Keratinocyte (primary cell): Measurements from ENCODE around the gene FCHO2. TPM values are rescaled to one million over a fixed set of nuclear protein-coding genes. Genes with fewer than 3 reads are reported as not detected.

ENCODE experiments used
- DNase-seq: peaks from one replicate; pipeline ENCODE4 v3.0.0-alpha.2; 2011; ENCODE audit warnings: low read depth, missing footprints, low spot score
- FAIRE-seq: peaks from 2 replicates; lab custom pipeline; 2011; peaks lifted over from hg19 to GRCh38; lab: Jason Lieb, UNC
- H2AFZ ChIP-seq: 2 replicates; pipeline ENCODE4 v1.6.0; 2012; ENCODE audit warnings: low read length, control low read depth, inconsistent platforms; ENCODE audit not compliant: control insufficient read depth
- H3K27ac ChIP-seq: 2 replicates; pipeline ENCODE4 v1.5.1; 2011; ENCODE audit warnings: low read length; ENCODE audit not compliant: control insufficient read depth, insufficient read depth
- H3K27me3 ChIP-seq: 3 replicates; pipeline ENCODE4 v1.6.0; 2011; ENCODE audit warnings: low read length; ENCODE audit not compliant: control insufficient read depth, insufficient read depth; ENCODE audit errors: extremely low read depth
- H3K36me3 ChIP-seq, 2 experiments: 2 replicates in 1 of 2; 3 replicates in 1 of 2; pipeline ENCODE4 v1.5.1; 2011; ENCODE audit warnings: low read length in 2 of 2, mild to moderate bottlenecking in 1 of 2; ENCODE audit not compliant: control insufficient read depth in 2 of 2, insufficient read depth in 2 of 2; ENCODE audit errors: extremely low read depth in 1 of 2
- H3K4me1 ChIP-seq: 3 replicates; pipeline ENCODE4 v1.5.1; 2011; ENCODE audit warnings: low read length; ENCODE audit not compliant: control insufficient read depth, insufficient read depth; ENCODE audit errors: extremely low read depth
- H3K4me2 ChIP-seq: 3 replicates; pipeline ENCODE4 v1.6.0; 2011; ENCODE audit warnings: low read depth, low read length; ENCODE audit not compliant: control insufficient read depth, insufficient read depth; ENCODE audit errors: extremely low read depth
- H3K4me3 ChIP-seq, 3 experiments: fragments of 200-600 bp in 1 of 3; sonication (generic) in 1 of 3; 2 replicates in 2 of 3; 3 replicates in 1 of 3; pipeline ENCODE4 v1.5.1; 2011 to 2016; ENCODE audit warnings: low read length in 3 of 3, mild to moderate bottlenecking in 3 of 3, control low read depth in 2 of 3, inconsistent platforms in 1 of 3, low read depth in 1 of 3, mixed read lengths in 1 of 3, mixed run types in 1 of 3, moderate library complexity in 1 of 3; ENCODE audit not compliant: control insufficient read depth in 2 of 3, insufficient read depth in 2 of 3; ENCODE audit errors: extremely low read depth in 1 of 3
- H3K79me2 ChIP-seq: 2 replicates; pipeline ENCODE4 v1.6.0; 2012; ENCODE audit warnings: low read length; ENCODE audit not compliant: control insufficient read depth, insufficient read depth
- H3K9ac ChIP-seq: 3 replicates; pipeline ENCODE4 v1.6.0; 2011; ENCODE audit warnings: low read length; ENCODE audit not compliant: control insufficient read depth, insufficient read depth; ENCODE audit errors: extremely low read depth
- H3K9me1 ChIP-seq: 3 replicates; pipeline ENCODE4 v1.6.0; 2011; ENCODE audit warnings: low read length; ENCODE audit not compliant: control insufficient read depth, insufficient read depth; ENCODE audit errors: extremely low read depth
- H3K9me3 ChIP-seq: 2 replicates; pipeline ENCODE4 v1.5.1; 2012; ENCODE audit warnings: low read depth, low read length; ENCODE audit not compliant: control insufficient read depth
- H4K20me1 ChIP-seq: 3 replicates; pipeline ENCODE4 v1.6.0; 2011; ENCODE audit warnings: low read length; ENCODE audit not compliant: control insufficient read depth, insufficient read depth; ENCODE audit errors: extremely low read depth
- EZH2 ChIP-seq: IDR thresholded peaks from one replicate; pipeline ENCODE4 v1.6.1; 2012; ENCODE audit warnings: inconsistent platforms, mild to moderate bottlenecking, low read length, moderate library complexity
- dilution Hi-C: fragments of 300-500 bp; cut with MboI; formaldehyde crosslinking; loops from one replicate; pipeline ENCODE4 v1.7.0; 2020; ENCODE audit warnings: low sequenced_read_pairs; ENCODE audit not compliant: extremely low pct_ligation_motif_present
- polyA plus RNA-seq, 5 experiments: library from polyadenylated mRNA; depleted of rRNA in 3 of 5; stranded (reverse) in 3 of 5; stranded (forward) in 1 of 5; unstranded in 1 of 5; fragments of >200 nt; gene quantifications; 1 replicate in 1 of 5; 2 replicates in 3 of 5; 3 replicates in 1 of 5; pipeline versions ENCODE4 v1.2.1 to v1.2.3, GENCODE V29; 2011 to 2012; ENCODE audit warnings: missing spikeins in 2 of 5, low read depth in 1 of 5, low replicate concordance in 1 of 5
- TF ChIP-seq, protein P1 (sequence below), 3 experiments: IDR thresholded peaks in 1 of 3; conservative IDR thresholded peaks in 1 of 3; optimal IDR thresholded peaks in 1 of 3; 2 replicates in 2 of 3; 3 replicates in 1 of 3; pipeline versions ENCODE3 to v1.5.1; 2011; ENCODE audit warnings: low read length in 3 of 3, mild to moderate bottlenecking in 3 of 3, moderate library complexity in 2 of 3, control low read depth in 1 of 3, inconsistent platforms in 1 of 3; ENCODE audit not compliant: insufficient read depth in 2 of 3; ENCODE audit errors: extremely low read depth in 1 of 3

The FCHO2 gene
- polyA plus RNA-seq, 1 donor (not counting 4 experiments of a cell fraction or from before 2014, with no cell fraction given), result 10.6 TPM

DNA sequence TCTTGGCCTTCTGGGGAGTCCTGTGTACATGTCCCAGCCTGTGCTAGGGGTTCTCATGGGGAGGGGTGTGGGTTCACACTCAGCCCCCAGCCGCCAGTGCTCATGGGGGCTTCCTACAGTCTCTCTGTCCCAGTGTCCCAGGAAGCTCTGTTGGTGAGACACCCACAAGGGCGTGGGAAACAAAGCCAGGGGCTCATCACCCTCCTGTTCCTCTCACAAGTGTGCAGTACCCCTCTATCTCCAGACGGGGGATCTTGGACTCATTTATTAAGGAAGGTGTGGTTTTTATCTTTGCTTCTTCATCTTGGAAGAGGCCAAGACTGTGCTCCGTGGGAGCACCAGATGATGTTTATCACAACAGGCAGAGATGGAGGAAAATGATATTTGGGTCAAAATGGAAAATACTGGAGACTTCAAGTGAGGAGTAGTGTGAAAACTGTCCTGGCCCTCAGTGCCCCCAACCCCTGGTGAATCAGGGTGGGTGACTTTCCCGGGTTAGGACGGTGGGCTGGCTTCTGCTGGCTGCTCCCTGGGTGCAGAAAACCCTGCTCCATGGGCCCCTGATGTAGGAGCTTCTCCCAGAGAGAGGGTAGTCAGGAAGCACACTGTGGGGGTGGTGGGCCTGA lies 179.7 kb downstream of the FCHO2 start:
- H4K20me1 ChIP-seq, result no peaks in the 10 kb centered on the region
- TF ChIP-seq, protein P1, sequence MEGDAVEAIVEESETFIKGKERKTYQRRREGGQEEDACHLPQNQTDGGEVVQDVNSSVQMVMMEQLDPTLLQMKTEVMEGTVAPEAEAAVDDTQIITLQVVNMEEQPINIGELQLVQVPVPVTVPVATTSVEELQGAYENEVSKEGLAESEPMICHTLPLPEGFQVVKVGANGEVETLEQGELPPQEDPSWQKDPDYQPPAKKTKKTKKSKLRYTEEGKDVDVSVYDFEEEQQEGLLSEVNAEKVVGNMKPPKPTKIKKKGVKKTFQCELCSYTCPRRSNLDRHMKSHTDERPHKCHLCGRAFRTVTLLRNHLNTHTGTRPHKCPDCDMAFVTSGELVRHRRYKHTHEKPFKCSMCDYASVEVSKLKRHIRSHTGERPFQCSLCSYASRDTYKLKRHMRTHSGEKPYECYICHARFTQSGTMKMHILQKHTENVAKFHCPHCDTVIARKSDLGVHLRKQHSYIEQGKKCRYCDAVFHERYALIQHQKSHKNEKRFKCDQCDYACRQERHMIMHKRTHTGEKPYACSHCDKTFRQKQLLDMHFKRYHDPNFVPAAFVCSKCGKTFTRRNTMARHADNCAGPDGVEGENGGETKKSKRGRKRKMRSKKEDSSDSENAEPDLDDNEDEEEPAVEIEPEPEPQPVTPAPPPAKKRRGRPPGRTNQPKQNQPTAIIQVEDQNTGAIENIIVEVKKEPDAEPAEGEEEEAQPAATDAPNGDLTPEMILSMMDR (optimal IDR thresholded peaks at IDR 0.05 in 1 of 3, IDR thresholded peaks at IDR 0.05 in 1 of 3, conservative IDR thresholded peaks at IDR 0.05 in 1 of 3; ENCODE audit: extremely low read depth in 1 of 3, insufficient read depth in 2 of 3, low read length in 3 of 3), result peak in 2 of 3 experiments; percentile 46 to 65
- no peak for TF ChIP-seq EZH2
- no peak overlapping the region for H3K4me3 ChIP-seq
- no peak overlapping the region for H3K9ac ChIP-seq
- H3K79me2 ChIP-seq, result no peaks in the 10 kb centered on the region
- H2AFZ ChIP-seq, result no peak overlapping the region
- no peak for DNase-seq
- dilution Hi-C loops, result no loop called here
- no peak overlapping the region for H3K27ac ChIP-seq
- no peaks in the 10 kb centered on the region for H3K9me1 ChIP-seq
- H3K36me3 ChIP-seq, result peaks cover 0 to 2% of the 10 kb centered on the region in 2 experiments
- no peak overlapping the region for H3K4me2 ChIP-seq
- H3K4me1 ChIP-seq, result peaks cover 8% of the 10 kb centered on the region
- peak; percentile 59 for FAIRE-seq
- no peaks in the 10 kb centered on the region for H3K27me3 ChIP-seq
- no peaks in the 10 kb centered on the region for H3K9me3 ChIP-seq

DNA sequence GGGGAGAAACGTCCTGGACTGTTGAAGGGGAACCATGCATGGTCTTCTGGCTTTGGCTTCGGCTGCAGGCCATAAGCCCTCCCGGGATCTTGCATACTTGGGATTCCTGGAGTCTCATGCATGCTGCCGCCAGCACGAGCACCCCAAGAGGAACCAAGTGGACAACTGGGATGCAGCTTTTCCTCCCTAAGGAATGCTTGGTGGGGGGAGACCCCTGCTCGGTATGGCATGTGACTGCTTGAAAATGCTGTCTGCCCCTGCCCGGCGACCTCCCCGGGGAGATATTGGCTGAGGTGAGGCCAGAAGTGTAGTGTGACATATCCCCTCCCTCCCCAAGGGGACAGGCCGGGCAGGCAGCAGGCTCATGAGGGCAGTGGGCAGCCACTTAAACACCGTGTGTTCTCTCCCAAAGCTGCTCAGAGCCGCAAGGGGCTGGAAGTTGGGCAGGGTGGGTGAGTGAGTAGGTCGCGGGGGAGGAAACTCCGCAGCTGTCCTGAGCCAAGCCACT lies 180.3 kb downstream of the FCHO2 start:
- no peak overlapping the region for H3K4me3 ChIP-seq
- no peaks in the 10 kb centered on the region for H3K9me3 ChIP-seq
- H3K79me2 ChIP-seq, result no peaks in the 10 kb centered on the region
- DNase-seq (no peak), FAIRE-seq (no peak)
- H3K36me3 ChIP-seq, result peaks cover 0 to 2% of the 10 kb centered on the region in 2 experiments
- H3K9me1 ChIP-seq, result no peaks in the 10 kb centered on the region
- no peak overlapping the region for H3K9ac ChIP-seq
- dilution Hi-C loops, result no loop called here
- H3K27ac ChIP-seq, result no peak overlapping the region
- no peaks in the 10 kb centered on the region for H4K20me1 ChIP-seq
- TF ChIP-seq, protein P1 (optimal IDR thresholded peaks at IDR 0.05 in 1 of 3, IDR thresholded peaks at IDR 0.05 in 1 of 3, conservative IDR thresholded peaks at IDR 0.05 in 1 of 3; ENCODE audit: extremely low read depth in 1 of 3, insufficient read depth in 2 of 3, low read length in 3 of 3), result no peak
- no peak for TF ChIP-seq EZH2
- no peak overlapping the region for H2AFZ ChIP-seq
- peaks cover 8% of the 10 kb centered on the region for H3K4me1 ChIP-seq
- H3K27me3 ChIP-seq, result no peaks in the 10 kb centered on the region
- no peak overlapping the region for H3K4me2 ChIP-seq
